ENCODE results near the gene PCP2.

Gene PCP2

GRCh38 chr19:7670790-7671189 is 37.3 kb upstream of the PCP2 start:
- no peak for TF ChIP-seq CTCF (IDR thresholded peaks at IDR 0.05; ENCODE audit: extremely low read depth, insufficient read depth, missing control alignments)
- DNase-seq (ENCODE audit: low spot score): no peak
- in situ Hi-C loops (cut with MboI; ENCODE audit: low pct_unique_long_range_greater_than_20kb, low sequenced_read_pairs, unreplicated experiment): no loop called here

- no peak for TF ChIP-seq CTCF (IDR thresholded peaks at IDR 0.05; ENCODE audit: extremely low read depth, insufficient read depth, missing control alignments)
- in situ Hi-C loops (cut with MboI; ENCODE audit: low pct_unique_long_range_greater_than_20kb, low sequenced_read_pairs, unreplicated experiment): no loop called here
- DNase-seq (ENCODE audit: low spot score): peak; percentile 45
Measured at GRCh38 chr19:7670150-7670783, 36.7 kb upstream of the PCP2 start.

- in situ Hi-C loops (cut with MboI; ENCODE audit: low pct_unique_long_range_greater_than_20kb, low sequenced_read_pairs, unreplicated experiment): loop anchor here (10.0 kb wide), 1 partner anchor 135 kb away; no protein-coding TSS in a partner anchor
Measured at GRCh38 chr19:7669641-7670040, 36.1 kb upstream of the PCP2 start.

GRCh38 chr19:7668842-7669241 is 35.3 kb upstream of the PCP2 start, which contains the start of gene RETN:
TSS of gene RETN (plus strand) at chr19:7669049. CDS start at chr19:7669327, 278 bp downstream.
- TF ChIP-seq CTCF (IDR thresholded peaks at IDR 0.05; ENCODE audit: extremely low read depth, insufficient read depth, missing control alignments): no peak
- in situ Hi-C loops (cut with MboI; ENCODE audit: low pct_unique_long_range_greater_than_20kb, low sequenced_read_pairs, unreplicated experiment): loop anchor here (10.0 kb wide), 1 partner anchor 136 kb away; no protein-coding TSS in a partner anchor
- DNase-seq (ENCODE audit: low spot score): no peak

More at GRCh38 chr19:7669641-7670040, 36.1 kb upstream of the PCP2 start:
- no peak for TF ChIP-seq CTCF (IDR thresholded peaks at IDR 0.05; ENCODE audit: extremely low read depth, insufficient read depth, missing control alignments)
- no peak for DNase-seq (ENCODE audit: low spot score)

- no peak for DNase-seq (ENCODE audit: low spot score)
- no peak for TF ChIP-seq CTCF (IDR thresholded peaks at IDR 0.05; ENCODE audit: extremely low read depth, insufficient read depth, missing control alignments)
- in situ Hi-C loops (cut with MboI; ENCODE audit: low pct_unique_long_range_greater_than_20kb, low sequenced_read_pairs, unreplicated experiment): loop anchor here (10.0 kb wide), 1 partner anchor 140 kb away; no protein-coding TSS in a partner anchor
Measured at GRCh38 chr19:7665076-7665475, 31.6 kb upstream of the PCP2 start.

- TF ChIP-seq CTCF (IDR thresholded peaks at IDR 0.05; ENCODE audit: extremely low read depth, insufficient read depth, missing control alignments): no peak
- DNase-seq (ENCODE audit: low spot score): no peak
- in situ Hi-C loops (cut with MboI; ENCODE audit: low pct_unique_long_range_greater_than_20kb, low sequenced_read_pairs, unreplicated experiment): loop anchor here (10.0 kb wide), 1 partner anchor 141 kb away; no protein-coding TSS in a partner anchor
Measured at GRCh38 chr19:7663706-7664105, 30.2 kb upstream of the PCP2 start.
